ENCODE results near the gene GTF3C5. TPM values are rescaled to one million over a fixed set of nuclear protein-coding genes. Genes with fewer than 3 reads are reported as not detected.

The GTF3C5 gene
- total and polyA plus RNA-seq, 9 of the 15 experiments (the other 6 are each of a cell fraction or from before 2014, with no cell fraction given) = 3.8 to 118 (median 83.7) TPM

DNA sequence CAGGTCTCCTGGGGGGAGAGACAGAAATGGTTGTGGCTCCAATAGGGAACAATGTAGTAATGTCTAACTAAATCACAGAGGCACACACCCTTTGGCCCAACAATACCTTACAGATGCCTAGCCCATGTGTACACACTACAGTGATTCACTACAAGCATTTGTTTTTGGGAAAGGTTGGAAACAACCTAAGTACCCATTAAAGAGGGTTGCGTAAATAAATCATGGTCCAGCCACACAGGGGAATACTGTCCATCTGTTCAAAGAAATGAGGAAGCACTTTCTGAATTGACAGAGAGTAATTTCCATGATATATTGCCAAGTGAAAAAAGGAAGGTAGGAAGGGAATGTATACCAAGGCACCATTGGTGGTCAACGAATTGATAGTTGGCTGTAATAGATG is 22.0 kb upstream of the GTF3C5 start (continued):
- TF ChIP-seq, protein P1, sequence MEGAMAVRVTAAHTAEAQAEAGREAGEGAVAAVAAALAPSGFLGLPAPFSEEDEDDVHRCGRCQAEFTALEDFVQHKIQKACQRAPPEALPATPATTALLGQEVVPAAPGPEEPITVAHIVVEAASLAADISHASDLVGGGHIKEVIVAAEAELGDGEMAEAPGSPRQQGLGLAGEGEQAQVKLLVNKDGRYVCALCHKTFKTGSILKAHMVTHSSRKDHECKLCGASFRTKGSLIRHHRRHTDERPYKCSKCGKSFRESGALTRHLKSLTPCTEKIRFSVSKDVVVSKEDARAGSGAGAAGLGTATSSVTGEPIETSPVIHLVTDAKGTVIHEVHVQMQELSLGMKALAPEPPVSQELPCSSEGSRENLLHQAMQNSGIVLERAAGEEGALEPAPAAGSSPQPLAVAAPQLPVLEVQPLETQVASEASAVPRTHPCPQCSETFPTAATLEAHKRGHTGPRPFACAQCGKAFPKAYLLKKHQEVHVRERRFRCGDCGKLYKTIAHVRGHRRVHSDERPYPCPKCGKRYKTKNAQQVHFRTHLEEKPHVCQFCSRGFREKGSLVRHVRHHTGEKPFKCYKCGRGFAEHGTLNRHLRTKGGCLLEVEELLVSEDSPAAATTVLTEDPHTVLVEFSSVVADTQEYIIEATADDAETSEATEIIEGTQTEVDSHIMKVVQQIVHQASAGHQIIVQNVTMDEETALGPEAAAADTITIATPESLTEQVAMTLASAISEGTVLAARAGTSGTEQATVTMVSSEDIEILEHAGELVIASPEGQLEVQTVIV (CRISPR knock-in tag; IDR thresholded peaks at IDR 0.05; ENCODE audit: borderline replicate concordance) = no peak
- no peak for TF ChIP-seq ZNF408 (CRISPR knock-in tag; IDR thresholded peaks at IDR 0.05; ENCODE audit: low read depth)
- TF ChIP-seq ZNF316 (IDR thresholded peaks at IDR 0.05) = no peak
- no peak for TF ChIP-seq TAF1 (IDR thresholded peaks at IDR 0.05; ENCODE audit: control insufficient read depth, extremely low read depth, insufficient read depth, low read length, severe bottlenecking)
- no peak for TF ChIP-seq PHF21A (IDR thresholded peaks at IDR 0.05; ENCODE audit: borderline replicate concordance, low read depth)
- TF ChIP-seq, protein P2, sequence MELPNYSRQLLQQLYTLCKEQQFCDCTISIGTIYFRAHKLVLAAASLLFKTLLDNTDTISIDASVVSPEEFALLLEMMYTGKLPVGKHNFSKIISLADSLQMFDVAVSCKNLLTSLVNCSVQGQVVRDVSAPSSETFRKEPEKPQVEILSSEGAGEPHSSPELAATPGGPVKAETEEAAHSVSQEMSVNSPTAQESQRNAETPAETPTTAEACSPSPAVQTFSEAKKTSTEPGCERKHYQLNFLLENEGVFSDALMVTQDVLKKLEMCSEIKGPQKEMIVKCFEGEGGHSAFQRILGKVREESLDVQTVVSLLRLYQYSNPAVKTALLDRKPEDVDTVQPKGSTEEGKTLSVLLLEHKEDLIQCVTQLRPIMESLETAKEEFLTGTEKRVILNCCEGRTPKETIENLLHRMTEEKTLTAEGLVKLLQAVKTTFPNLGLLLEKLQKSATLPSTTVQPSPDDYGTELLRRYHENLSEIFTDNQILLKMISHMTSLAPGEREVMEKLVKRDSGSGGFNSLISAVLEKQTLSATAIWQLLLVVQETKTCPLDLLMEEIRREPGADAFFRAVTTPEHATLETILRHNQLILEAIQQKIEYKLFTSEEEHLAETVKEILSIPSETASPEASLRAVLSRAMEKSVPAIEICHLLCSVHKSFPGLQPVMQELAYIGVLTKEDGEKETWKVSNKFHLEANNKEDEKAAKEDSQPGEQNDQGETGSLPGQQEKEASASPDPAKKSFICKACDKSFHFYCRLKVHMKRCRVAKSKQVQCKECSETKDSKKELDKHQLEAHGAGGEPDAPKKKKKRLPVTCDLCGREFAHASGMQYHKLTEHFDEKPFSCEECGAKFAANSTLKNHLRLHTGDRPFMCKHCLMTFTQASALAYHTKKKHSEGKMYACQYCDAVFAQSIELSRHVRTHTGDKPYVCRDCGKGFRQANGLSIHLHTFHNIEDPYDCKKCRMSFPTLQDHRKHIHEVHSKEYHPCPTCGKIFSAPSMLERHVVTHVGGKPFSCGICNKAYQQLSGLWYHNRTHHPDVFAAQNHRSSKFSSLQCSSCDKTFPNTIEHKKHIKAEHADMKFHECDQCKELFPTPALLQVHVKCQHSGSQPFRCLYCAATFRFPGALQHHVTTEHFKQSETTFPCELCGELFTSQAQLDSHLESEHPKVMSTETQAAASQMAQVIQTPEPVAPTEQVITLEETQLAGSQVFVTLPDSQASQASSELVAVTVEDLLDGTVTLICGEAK (IDR thresholded peaks at IDR 0.05) = no peak
- TF ChIP-seq, protein P2 (CRISPR knock-in tag; IDR thresholded peaks at IDR 0.05) = no peak
- peak; percentile 73 to 82 for TF ChIP-seq KDM1A (IDR thresholded peaks at IDR 0.05)
- TF ChIP-seq MEIS2 (IDR thresholded peaks at IDR 0.05; ENCODE audit: partially characterized antibody) = peak; percentile 96
- TF ChIP-seq, protein P3, sequence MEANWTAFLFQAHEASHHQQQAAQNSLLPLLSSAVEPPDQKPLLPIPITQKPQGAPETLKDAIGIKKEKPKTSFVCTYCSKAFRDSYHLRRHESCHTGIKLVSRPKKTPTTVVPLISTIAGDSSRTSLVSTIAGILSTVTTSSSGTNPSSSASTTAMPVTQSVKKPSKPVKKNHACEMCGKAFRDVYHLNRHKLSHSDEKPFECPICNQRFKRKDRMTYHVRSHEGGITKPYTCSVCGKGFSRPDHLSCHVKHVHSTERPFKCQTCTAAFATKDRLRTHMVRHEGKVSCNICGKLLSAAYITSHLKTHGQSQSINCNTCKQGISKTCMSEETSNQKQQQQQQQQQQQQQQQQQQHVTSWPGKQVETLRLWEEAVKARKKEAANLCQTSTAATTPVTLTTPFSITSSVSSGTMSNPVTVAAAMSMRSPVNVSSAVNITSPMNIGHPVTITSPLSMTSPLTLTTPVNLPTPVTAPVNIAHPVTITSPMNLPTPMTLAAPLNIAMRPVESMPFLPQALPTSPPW (CRISPR knock-in tag; IDR thresholded peaks at IDR 0.05) = no peak
- TF ChIP-seq ZNF583 (CRISPR knock-in tag; IDR thresholded peaks at IDR 0.05) = no peak
- TF ChIP-seq HIVEP1 (CRISPR knock-in tag; IDR thresholded peaks at IDR 0.05) = no peak
- TF ChIP-seq SETDB1 (IDR thresholded peaks at IDR 0.05; ENCODE audit: low read length) = no peak
- peak; percentile 78 for TF ChIP-seq CEBPB (tag; IDR thresholded peaks at IDR 0.05)
- TF ChIP-seq, protein P4, sequence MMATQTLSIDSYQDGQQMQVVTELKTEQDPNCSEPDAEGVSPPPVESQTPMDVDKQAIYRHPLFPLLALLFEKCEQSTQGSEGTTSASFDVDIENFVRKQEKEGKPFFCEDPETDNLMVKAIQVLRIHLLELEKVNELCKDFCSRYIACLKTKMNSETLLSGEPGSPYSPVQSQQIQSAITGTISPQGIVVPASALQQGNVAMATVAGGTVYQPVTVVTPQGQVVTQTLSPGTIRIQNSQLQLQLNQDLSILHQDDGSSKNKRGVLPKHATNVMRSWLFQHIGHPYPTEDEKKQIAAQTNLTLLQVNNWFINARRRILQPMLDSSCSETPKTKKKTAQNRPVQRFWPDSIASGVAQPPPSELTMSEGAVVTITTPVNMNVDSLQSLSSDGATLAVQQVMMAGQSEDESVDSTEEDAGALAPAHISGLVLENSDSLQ (IDR thresholded peaks at IDR 0.05) = peak; percentile 89
- 0 out of 2 replicates have a peak, but pooled peaks have one; percentile 22 for TF ChIP-seq ARID1B (IDR thresholded peaks at IDR 0.05)
